ENCODE results near the gene ZNF124. TPM values are rescaled to one million over a fixed set of nuclear protein-coding genes. Genes with fewer than 3 reads are reported as not detected.

The ZNF124 gene
- polyA plus RNA-seq = 0.89 and 2.7 TPM in 2 replicates

DNA sequence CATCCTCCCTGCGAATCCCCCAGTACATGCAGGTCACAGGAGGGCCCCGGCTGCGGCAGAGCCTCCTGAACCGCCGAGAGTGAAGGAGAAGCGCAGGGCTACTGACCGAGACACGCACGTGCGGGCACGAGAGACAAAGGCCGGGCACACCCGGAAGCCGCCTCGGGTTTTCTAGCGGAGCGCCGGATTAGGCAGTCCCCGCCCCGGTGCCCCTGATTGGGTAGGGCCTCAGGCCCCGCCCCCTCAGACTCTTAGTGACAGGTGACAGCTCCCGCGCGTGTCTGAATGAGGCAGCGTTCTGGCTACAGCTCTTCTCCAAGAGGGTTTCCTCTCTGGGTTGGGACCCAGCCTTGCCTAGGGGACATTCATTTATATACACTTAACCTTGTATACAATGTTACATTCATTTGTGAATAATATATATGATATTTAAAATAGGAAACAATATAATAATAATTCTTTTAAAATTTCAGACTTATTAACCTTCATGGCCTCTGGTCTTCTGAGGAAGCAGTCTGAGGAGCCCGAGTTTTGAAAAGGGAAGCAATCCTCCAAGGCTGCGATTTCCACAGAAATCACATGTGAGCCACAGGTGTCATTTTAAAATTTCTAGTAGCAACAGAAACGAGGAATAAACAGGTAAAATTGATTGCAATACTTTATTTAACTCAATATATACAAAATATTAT lies at the start of gene ZNF124:
Gene ZNF124 (minus strand): TSS at position 146 of the 689 bp plus-strand sequence. CDS start 143 bp downstream, at position 3.

Other genes with a start within 250 kb of the ZNF124 start
- 6.2 and 15.0 TPM in 2 replicates for gene AHCTF1, start 240.1 kb downstream of the ZNF124 start, polyA plus RNA-seq
- not detected in 2 replicates for gene ZNF695, start 164.0 kb downstream of the ZNF124 start, polyA plus RNA-seq
- gene ZNF670, start 93.2 kb downstream of the ZNF124 start, polyA plus RNA-seq = 1.9 and 5.2 TPM in 2 replicates
- 1.1 TPM in 1 of 2 replicates, not detected in the other for gene ZNF669, start 67.7 kb downstream of the ZNF124 start, polyA plus RNA-seq
- not detected in 2 replicates for gene VN1R5, start 84.1 kb upstream of the ZNF124 start, polyA plus RNA-seq
- 1.7 and 1.8 TPM in 2 replicates for gene ZNF496, start 159.8 kb upstream of the ZNF124 start, polyA plus RNA-seq
- 6.0 and 12.5 TPM in 2 replicates for gene NLRP3, start 244.2 kb upstream of the ZNF124 start, polyA plus RNA-seq